ENCODE data around the gene PLCB4. TPM values are rescaled to one million over a fixed set of nuclear protein-coding genes. Genes with fewer than 3 reads are reported as not detected.

Gene PLCB4
- total RNA-seq, 1 donor from 2014 or later = 30.5 TPM

GRCh38 chr20:9110916-9111432, 42.1 kb downstream of the PLCB4 start:
- Histone ChIP-seq H3K4me1 (peaks cover 68% of the 10 kb centered on the region), H3K27ac (replicated peaks) (peak overlapping the region; percentile 83), H3K27me3 (ENCODE audit: low read depth) (no peaks in the 10 kb centered on the region), H3K36me3 (no peaks in the 10 kb centered on the region), H3K9me3 (replicated peaks) (no peaks in the 10 kb centered on the region), H3K4me3 (no peak overlapping the region)
- no peak for DNase-seq
- intact Hi-C loops (cut with micrococcal nuclease) = no loop called here
- no peak for TF ChIP-seq CTCF (IDR thresholded peaks at IDR 0.05; ENCODE audit: borderline replicate concordance)

GRCh38 chr20:9112541-9113515, 43.9 kb downstream of the PLCB4 start:
- Histone ChIP-seq H3K36me3 (no peaks in the 10 kb centered on the region), H3K27me3 (ENCODE audit: low read depth) (no peaks in the 10 kb centered on the region), H3K27ac (replicated peaks) (peak overlapping the region; percentile 83), H3K4me3 (no peak overlapping the region), H3K4me1 (peaks cover 68% of the 10 kb centered on the region), H3K9me3 (replicated peaks) (no peaks in the 10 kb centered on the region)
- DNase-seq = no peak
- TF ChIP-seq CTCF (IDR thresholded peaks at IDR 0.05; ENCODE audit: borderline replicate concordance) = no peak
- intact Hi-C loops (cut with micrococcal nuclease) = no loop called here

DNA sequence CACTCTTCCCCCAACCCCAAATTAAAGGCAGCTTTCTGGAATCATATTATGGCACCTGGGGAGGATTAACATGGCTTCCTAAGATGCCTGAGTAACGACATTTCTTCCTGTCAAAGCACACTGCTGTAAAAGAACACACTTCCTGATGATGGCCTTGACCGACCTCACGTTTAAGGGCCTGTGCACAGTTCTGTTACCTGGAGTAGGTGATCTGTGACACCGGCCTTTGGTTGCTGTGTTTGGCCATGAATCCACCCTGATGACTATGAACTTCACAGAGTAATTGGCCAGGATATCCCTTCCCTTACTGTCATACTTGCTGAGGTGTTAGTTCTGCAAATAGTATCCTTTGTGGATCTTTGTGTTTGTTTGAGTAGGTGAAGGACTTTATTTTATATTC, 45.8 kb downstream of the PLCB4 start:
- no peak for TF ChIP-seq CTCF (IDR thresholded peaks at IDR 0.05; ENCODE audit: borderline replicate concordance)
- peak overlapping the region; percentile 83 for H3K27ac ChIP-seq (replicated peaks)
- no peaks in the 10 kb centered on the region for H3K27me3 ChIP-seq (ENCODE audit: low read depth)
- H3K36me3 ChIP-seq = no peaks in the 10 kb centered on the region
- intact Hi-C loops (cut with micrococcal nuclease) = no loop called here
- DNase-seq = no peak
- H3K9me3 ChIP-seq (replicated peaks) = no peaks in the 10 kb centered on the region
- peaks cover 64% of the 10 kb centered on the region for H3K4me1 ChIP-seq
- no peak overlapping the region for H3K4me3 ChIP-seq

DNA sequence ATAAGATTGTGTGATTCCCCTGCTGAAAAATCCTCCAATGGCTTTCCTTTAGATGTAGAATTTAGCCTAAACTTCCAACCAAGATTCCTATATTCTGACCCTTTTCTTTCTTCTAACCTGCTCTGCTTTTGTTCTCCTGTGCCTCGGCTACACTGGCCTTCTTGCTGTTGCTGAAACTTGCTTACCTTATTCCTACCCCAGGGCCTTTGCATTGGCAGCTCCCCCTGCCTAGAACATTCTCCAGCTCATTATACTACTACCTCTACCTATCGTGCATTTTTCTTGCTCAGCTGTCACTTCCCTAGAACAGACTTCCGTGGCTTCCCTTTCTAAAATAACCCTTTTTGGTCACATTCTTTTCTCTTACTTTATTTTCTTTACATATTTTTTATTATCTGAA, 48.7 kb downstream of the PLCB4 start:
- no peak for DNase-seq
- Histone ChIP-seq H3K4me1 (peaks cover 43% of the 10 kb centered on the region), H3K27me3 (ENCODE audit: low read depth) (no peaks in the 10 kb centered on the region), H3K9me3 (replicated peaks) (no peaks in the 10 kb centered on the region), H3K36me3 (no peaks in the 10 kb centered on the region), H3K4me3 (no peak overlapping the region), H3K27ac (replicated peaks) (peak overlapping the region; percentile 3)
- intact Hi-C loops (cut with micrococcal nuclease) = no loop called here
- no peak for TF ChIP-seq CTCF (IDR thresholded peaks at IDR 0.05; ENCODE audit: borderline replicate concordance)

DNA sequence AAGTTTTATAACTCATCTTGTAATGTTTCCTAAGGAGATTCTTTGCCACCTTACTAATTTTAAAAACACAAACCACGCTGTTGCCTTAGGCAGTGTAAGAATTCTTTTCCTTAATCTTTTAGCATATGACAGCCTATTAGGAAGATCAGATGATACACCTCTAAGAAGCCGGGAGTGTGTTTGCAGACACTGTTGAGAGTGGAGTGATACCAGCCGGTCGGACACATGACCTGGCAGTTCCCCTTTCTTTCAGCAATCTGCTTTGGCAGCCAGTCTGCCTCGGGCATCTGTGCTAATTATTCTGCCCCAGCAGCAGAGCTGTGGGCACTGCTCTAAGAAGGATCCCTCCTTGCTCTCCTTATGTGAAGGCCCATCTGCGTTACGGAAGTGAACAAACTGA, 50.9 kb downstream of the PLCB4 start:
- Histone ChIP-seq H3K4me1 (peaks cover 20% of the 10 kb centered on the region), H3K4me3 (peak overlapping the region; percentile 32), H3K27me3 (ENCODE audit: low read depth) (no peaks in the 10 kb centered on the region), H3K27ac (replicated peaks) (peak overlapping the region; percentile 79), H3K9me3 (replicated peaks) (no peaks in the 10 kb centered on the region), H3K36me3 (no peaks in the 10 kb centered on the region)
- intact Hi-C loops (cut with micrococcal nuclease) = no loop called here
- no peak for TF ChIP-seq CTCF (IDR thresholded peaks at IDR 0.05; ENCODE audit: borderline replicate concordance)
- DNase-seq = peak; percentile 62

Measured in left ventricle myocardium inferior (tissue), 1 donor.